NB4 (cell line): ENCODE measurements around the gene CDPF1.

ENCODE experiments used
- MYC ChIP-seq: IDR thresholded peaks from 2 replicates; pipeline ENCODE4 v1.6.1; 2011; ENCODE audit warnings: low read depth, low read length
- POLR2A ChIP-seq: IDR thresholded peaks from 2 replicates; pipeline ENCODE4 v1.6.1; 2011; ENCODE audit warnings: mild to moderate bottlenecking; ENCODE audit not compliant: insufficient read length; ENCODE audit errors: extremely low read depth
- TF ChIP-seq, protein P1 (sequence below): IDR thresholded peaks from one replicate; pipeline ENCODE4 v1.5.1; 2012; ENCODE audit warnings: low read depth, low read length
- TF ChIP-seq, protein P2 (sequence below): IDR thresholded peaks from 2 replicates; pipeline ENCODE4 v1.6.1; 2011; ENCODE audit warnings: low read depth, low read length

DNA sequence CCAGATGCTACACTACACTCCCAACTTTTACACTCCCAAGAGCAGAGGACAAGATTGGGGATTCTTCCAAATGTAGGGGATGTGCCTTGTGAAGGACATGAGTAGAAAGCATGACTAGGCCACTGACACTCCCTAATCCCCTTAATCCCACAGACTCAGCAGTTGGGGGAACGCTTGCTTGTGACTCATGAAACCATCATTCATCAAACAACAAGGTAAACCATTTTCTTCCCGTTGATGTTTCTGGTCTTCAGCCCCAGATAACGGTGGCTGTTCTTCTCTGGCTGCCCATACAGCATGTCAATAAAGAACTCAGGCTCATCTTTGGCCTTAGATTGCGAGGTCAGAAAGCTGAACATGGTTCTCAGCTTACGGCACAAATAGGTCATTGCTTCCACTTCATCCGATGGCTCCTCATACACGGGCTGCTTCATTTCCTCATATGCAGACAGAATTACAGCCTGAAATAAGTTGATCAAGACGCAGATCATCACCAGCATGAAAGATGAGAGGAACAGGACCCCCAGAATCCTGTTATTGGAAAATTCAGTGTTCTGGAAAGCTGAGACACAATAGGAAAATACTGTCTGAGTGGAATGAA lies 6.4 kb upstream of the CDPF1 start:
- TF ChIP-seq, protein P1, sequence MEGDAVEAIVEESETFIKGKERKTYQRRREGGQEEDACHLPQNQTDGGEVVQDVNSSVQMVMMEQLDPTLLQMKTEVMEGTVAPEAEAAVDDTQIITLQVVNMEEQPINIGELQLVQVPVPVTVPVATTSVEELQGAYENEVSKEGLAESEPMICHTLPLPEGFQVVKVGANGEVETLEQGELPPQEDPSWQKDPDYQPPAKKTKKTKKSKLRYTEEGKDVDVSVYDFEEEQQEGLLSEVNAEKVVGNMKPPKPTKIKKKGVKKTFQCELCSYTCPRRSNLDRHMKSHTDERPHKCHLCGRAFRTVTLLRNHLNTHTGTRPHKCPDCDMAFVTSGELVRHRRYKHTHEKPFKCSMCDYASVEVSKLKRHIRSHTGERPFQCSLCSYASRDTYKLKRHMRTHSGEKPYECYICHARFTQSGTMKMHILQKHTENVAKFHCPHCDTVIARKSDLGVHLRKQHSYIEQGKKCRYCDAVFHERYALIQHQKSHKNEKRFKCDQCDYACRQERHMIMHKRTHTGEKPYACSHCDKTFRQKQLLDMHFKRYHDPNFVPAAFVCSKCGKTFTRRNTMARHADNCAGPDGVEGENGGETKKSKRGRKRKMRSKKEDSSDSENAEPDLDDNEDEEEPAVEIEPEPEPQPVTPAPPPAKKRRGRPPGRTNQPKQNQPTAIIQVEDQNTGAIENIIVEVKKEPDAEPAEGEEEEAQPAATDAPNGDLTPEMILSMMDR: no peak
- no peak for TF ChIP-seq POLR2A
- TF ChIP-seq, protein P2, sequence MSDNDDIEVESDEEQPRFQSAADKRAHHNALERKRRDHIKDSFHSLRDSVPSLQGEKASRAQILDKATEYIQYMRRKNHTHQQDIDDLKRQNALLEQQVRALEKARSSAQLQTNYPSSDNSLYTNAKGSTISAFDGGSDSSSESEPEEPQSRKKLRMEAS: no peak
- TF ChIP-seq MYC: no peak
